HEK293 (cell line): ENCODE data around the gene SCAF11.

ENCODE experiments used
- KLF10 ChIP-seq: fragments of 450-650 bp; IDR thresholded peaks from 2 replicates; pipeline ENCODE4 v1.5.1; 2018; ENCODE audit warnings: missing biosample characterization, mild to moderate bottlenecking, missing genetic modification characterization
- KLF8 ChIP-seq: fragments of 450-650 bp; formaldehyde crosslinking; IDR thresholded peaks from 2 replicates; pipeline ENCODE4 v1.5.1; 2016; ENCODE audit warnings: missing biosample characterization, missing genetic modification characterization
- PRDM1 ChIP-seq: fragments of 450-650 bp; formaldehyde crosslinking; IDR thresholded peaks from 2 replicates; pipeline ENCODE4; 2016; ENCODE audit warnings: missing biosample characterization, missing genetic modification characterization
- SCRT1 ChIP-seq: fragments of 450-650 bp; formaldehyde crosslinking; IDR thresholded peaks from 2 replicates; pipeline ENCODE4 v1.5.1; 2016; ENCODE audit warnings: missing biosample characterization, missing genetic modification characterization, borderline replicate concordance
- WT1 ChIP-seq: fragments of 450-650 bp; formaldehyde crosslinking; IDR thresholded peaks from 2 replicates; pipeline ENCODE4 v1.5.1; 2016; ENCODE audit warnings: missing biosample characterization, missing genetic modification characterization
- ZBTB10 ChIP-seq: fragments of 450-650 bp; formaldehyde crosslinking; IDR thresholded peaks from 2 replicates; pipeline ENCODE4 v1.5.1; 2016; ENCODE audit warnings: missing biosample characterization, missing genetic modification characterization
- ZBTB48 ChIP-seq: fragments of 450-650 bp; formaldehyde crosslinking; IDR thresholded peaks from 2 replicates; pipeline ENCODE4 v1.5.1; 2016; ENCODE audit warnings: missing biosample characterization, missing genetic modification characterization
- ZBTB6 ChIP-seq: fragments of 450-650 bp; formaldehyde crosslinking; IDR thresholded peaks from 2 replicates; pipeline ENCODE4 v1.5.1; 2017; ENCODE audit warnings: missing biosample characterization, missing genetic modification characterization
- ZIC2 ChIP-seq: fragments of 450-650 bp; formaldehyde crosslinking; IDR thresholded peaks from 2 replicates; pipeline ENCODE4 v1.5.1; 2016; ENCODE audit warnings: missing biosample characterization, missing genetic modification characterization
- ZNF132 ChIP-seq: fragments of 450-650 bp; formaldehyde crosslinking; IDR thresholded peaks from 2 replicates; pipeline ENCODE4 v1.5.1; 2017; ENCODE audit warnings: missing biosample characterization, missing genetic modification characterization, borderline replicate concordance
- ZNF155 ChIP-seq: fragments of 450-650 bp; formaldehyde crosslinking; IDR thresholded peaks from 2 replicates; pipeline ENCODE4 v1.5.1; 2016; ENCODE audit warnings: missing biosample characterization, missing genetic modification characterization
- ZNF169 ChIP-seq: fragments of 450-650 bp; formaldehyde crosslinking; IDR thresholded peaks from 2 replicates; pipeline ENCODE4 v1.5.1; 2016; ENCODE audit warnings: missing biosample characterization, missing genetic modification characterization
- ZNF2 ChIP-seq: fragments of 450-650 bp; formaldehyde crosslinking; IDR thresholded peaks from 2 replicates; pipeline ENCODE4 v1.5.1; 2016; ENCODE audit warnings: missing biosample characterization, missing genetic modification characterization
- ZNF211 ChIP-seq: fragments of 450-650 bp; formaldehyde crosslinking; IDR thresholded peaks from 2 replicates; pipeline ENCODE4 v1.5.1; 2016; ENCODE audit warnings: low read depth, missing biosample characterization, missing genetic modification characterization
- ZNF239 ChIP-seq: fragments of 450-650 bp; formaldehyde crosslinking; IDR thresholded peaks from 2 replicates; pipeline ENCODE4 v1.5.1; 2016; ENCODE audit warnings: missing biosample characterization, missing genetic modification characterization
- ZNF280C ChIP-seq: fragments of 450-650 bp; formaldehyde crosslinking; IDR thresholded peaks from 2 replicates; pipeline ENCODE4 v1.5.1; 2016; ENCODE audit warnings: missing biosample characterization, missing genetic modification characterization
- ZNF354C ChIP-seq: fragments of 450-650 bp; formaldehyde crosslinking; IDR thresholded peaks from 2 replicates; pipeline ENCODE4 v1.5.1; 2016; ENCODE audit warnings: missing biosample characterization, missing genetic modification characterization, low read depth, borderline replicate concordance
- ZNF366 ChIP-seq: fragments of 450-650 bp; formaldehyde crosslinking; conservative IDR thresholded peaks from 2 replicates; pipeline ENCODE4 v1.5.1; 2016; ENCODE audit warnings: missing biosample characterization, missing genetic modification characterization
- ZNF391 ChIP-seq: fragments of 450-650 bp; formaldehyde crosslinking; IDR thresholded peaks from 2 replicates; pipeline ENCODE4 v1.5.1; 2016; ENCODE audit warnings: low read depth, missing biosample characterization, missing genetic modification characterization, borderline replicate concordance
- ZNF585B ChIP-seq: fragments of 450-650 bp; formaldehyde crosslinking; IDR thresholded peaks from 2 replicates; pipeline ENCODE4 v1.5.1; 2016; ENCODE audit warnings: missing biosample characterization, missing genetic modification characterization
- ZNF664 ChIP-seq: fragments of 450-650 bp; formaldehyde crosslinking; IDR thresholded peaks from 2 replicates; pipeline ENCODE4 v1.5.1; 2016; ENCODE audit warnings: missing biosample characterization, missing genetic modification characterization
- ZNF768 ChIP-seq: fragments of 450-650 bp; formaldehyde crosslinking; IDR thresholded peaks from 2 replicates; pipeline ENCODE4 v1.5.1; 2018; ENCODE audit warnings: missing biosample characterization, mild to moderate bottlenecking, missing genetic modification characterization
- ZNF785 ChIP-seq: fragments of 450-650 bp; formaldehyde crosslinking; IDR thresholded peaks from 2 replicates; pipeline ENCODE4 v1.5.1; 2016; ENCODE audit warnings: missing biosample characterization, missing genetic modification characterization
- TF ChIP-seq, protein P1 (sequence below): fragments of 450-650 bp; formaldehyde crosslinking; IDR thresholded peaks from 2 replicates; pipeline ENCODE4 v1.5.1; 2016; ENCODE audit warnings: missing biosample characterization, missing genetic modification characterization
- TF ChIP-seq, protein P2 (sequence below): fragments of 450-650 bp; formaldehyde crosslinking; IDR thresholded peaks from 2 replicates; pipeline ENCODE4 v1.5.1; 2016; ENCODE audit warnings: missing biosample characterization, missing genetic modification characterization
- TF ChIP-seq, protein P3 (sequence below): fragments of 450-650 bp; formaldehyde crosslinking; IDR thresholded peaks from 2 replicates; pipeline ENCODE4; 2016; ENCODE audit warnings: missing biosample characterization, missing genetic modification characterization
- TF ChIP-seq, protein P4 (sequence below): fragments of 450-650 bp; formaldehyde crosslinking; IDR thresholded peaks from 2 replicates; pipeline ENCODE4 v1.5.1; 2017; ENCODE audit warnings: missing biosample characterization, missing genetic modification characterization

The SCAF11 gene

GRCh38 chr12:45989721-45990467 lies 480 bp downstream of the SCAF11 start (continued):
- peak; percentile 49; the same call in 1 of the 2 replicates for TF ChIP-seq ZBTB6 (tag by site-specific recombination)
- peak; percentile 56; the same call in 1 of the 2 replicates for TF ChIP-seq ZIC2
- no peak; the same call in 1 of the 2 replicates for TF ChIP-seq ZBTB10
- TF ChIP-seq PRDM1 (tag by site-specific recombination), result peak; percentile 37; the same call in 1 of the 2 replicates
- TF ChIP-seq ZNF132 (tag by site-specific recombination), result no peak
- no peak for TF ChIP-seq ZNF280C (tag by site-specific recombination)
- TF ChIP-seq, protein P1, sequence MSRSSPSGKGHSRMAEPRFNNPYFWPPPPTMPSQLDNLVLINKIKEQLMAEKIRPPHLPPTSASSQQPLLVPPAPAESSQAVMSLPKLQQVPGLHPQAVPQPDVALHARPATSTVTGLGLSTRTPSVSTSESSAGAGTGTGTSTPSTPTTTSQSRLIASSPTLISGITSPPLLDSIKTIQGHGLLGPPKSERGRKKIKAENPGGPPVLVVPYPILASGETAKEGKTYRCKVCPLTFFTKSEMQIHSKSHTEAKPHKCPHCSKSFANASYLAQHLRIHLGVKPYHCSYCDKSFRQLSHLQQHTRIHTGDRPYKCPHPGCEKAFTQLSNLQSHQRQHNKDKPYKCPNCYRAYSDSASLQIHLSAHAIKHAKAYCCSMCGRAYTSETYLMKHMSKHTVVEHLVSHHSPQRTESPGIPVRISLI (tag by site-specific recombination), result no peak
- TF ChIP-seq WT1 (tag by site-specific recombination), result no peak
- TF ChIP-seq KLF8 (tag by site-specific recombination), result no peak
- TF ChIP-seq ZNF768 (tag by site-specific recombination), result peak; percentile 35; the same call in 1 of the 2 replicates
- TF ChIP-seq SCRT1 (tag by site-specific recombination), result no peak
- peak; percentile 33; the same call in 1 of the 2 replicates for TF ChIP-seq ZNF585B (tag by site-specific recombination)
- TF ChIP-seq ZNF2, result no peak
- TF ChIP-seq, protein P2, sequence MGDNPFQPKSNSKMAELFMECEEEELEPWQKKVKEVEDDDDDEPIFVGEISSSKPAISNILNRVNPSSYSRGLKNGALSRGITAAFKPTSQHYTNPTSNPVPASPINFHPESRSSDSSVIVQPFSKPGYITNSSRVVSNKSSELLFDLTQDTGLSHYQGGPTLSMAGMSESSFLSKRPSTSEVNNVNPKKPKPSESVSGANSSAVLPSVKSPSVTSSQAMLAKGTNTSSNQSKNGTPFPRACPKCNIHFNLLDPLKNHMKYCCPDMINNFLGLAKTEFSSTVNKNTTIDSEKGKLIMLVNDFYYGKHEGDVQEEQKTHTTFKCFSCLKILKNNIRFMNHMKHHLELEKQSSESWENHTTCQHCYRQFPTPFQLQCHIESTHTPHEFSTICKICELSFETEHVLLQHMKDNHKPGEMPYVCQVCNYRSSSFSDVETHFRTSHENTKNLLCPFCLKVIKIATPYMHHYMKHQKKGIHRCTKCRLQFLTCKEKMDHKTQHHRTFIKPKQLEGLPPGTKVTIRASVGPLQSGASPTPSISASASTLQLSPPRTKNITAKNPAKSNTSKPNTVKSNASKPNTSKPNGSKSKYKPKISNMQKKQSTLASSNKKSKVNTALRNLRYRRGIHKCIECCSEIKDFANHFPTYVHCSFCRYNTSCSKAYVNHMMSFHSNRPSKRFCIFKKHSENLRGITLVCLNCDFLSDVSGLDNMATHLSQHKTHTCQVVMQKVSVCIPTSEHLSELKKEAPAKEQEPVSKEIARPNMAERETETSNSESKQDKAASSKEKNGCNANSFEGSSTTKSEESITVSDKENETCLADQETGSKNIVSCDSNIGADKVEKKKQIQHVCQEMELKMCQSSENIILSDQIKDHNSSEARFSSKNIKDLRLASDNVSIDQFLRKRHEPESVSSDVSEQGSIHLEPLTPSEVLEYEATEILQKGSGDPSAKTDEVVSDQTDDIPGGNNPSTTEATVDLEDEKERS, result no peak
- no peak for TF ChIP-seq ZNF155 (tag by site-specific recombination)
- TF ChIP-seq, protein P3, sequence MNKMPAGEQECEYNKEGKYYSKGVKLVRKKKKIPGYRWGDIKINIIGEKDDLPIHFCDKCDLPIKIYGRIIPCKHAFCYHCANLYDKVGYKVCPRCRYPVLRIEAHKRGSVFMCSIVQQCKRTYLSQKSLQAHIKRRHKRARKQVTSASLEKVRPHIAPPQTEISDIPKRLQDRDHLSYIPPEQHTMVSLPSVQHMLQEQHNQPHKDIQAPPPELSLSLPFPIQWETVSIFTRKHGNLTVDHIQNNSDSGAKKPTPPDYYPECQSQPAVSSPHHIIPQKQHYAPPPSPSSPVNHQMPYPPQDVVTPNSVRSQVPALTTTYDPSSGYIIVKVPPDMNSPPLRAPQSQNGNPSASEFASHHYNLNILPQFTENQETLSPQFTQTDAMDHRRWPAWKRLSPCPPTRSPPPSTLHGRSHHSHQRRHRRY (tag by site-specific recombination), result no peak
- TF ChIP-seq, protein P4, sequence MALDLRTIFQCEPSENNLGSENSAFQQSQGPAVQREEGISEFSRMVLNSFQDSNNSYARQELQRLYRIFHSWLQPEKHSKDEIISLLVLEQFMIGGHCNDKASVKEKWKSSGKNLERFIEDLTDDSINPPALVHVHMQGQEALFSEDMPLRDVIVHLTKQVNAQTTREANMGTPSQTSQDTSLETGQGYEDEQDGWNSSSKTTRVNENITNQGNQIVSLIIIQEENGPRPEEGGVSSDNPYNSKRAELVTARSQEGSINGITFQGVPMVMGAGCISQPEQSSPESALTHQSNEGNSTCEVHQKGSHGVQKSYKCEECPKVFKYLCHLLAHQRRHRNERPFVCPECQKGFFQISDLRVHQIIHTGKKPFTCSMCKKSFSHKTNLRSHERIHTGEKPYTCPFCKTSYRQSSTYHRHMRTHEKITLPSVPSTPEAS, result no peak
- no peak for TF ChIP-seq ZNF239 (tag by site-specific recombination)
- TF ChIP-seq ZNF391 (tag by site-specific recombination), result no peak; the same call in 1 of the 2 replicates
- no peak for TF ChIP-seq ZNF664
- no peak for TF ChIP-seq ZNF354C (tag by site-specific recombination)
- TF ChIP-seq ZNF366, result no peak
- no peak; the same call in 1 of the 2 replicates for TF ChIP-seq KLF10 (tag by site-specific recombination)
- no peak for TF ChIP-seq ZNF169 (tag by site-specific recombination)
- no peak for TF ChIP-seq ZNF211 (tag by site-specific recombination)
- no peak for TF ChIP-seq ZNF785 (tag by site-specific recombination)
- TF ChIP-seq ZBTB48 (tag by site-specific recombination), result peak; percentile 56; the same call in 1 of the 2 replicates
